DOHH2 (cell line): ENCODE measurements around the gene CRMP1.

Experiments
- EZH2phosphoT487 ChIP-seq: fragments of 200-600 bp; sonication (generic); IDR thresholded peaks from 2 replicates; pipeline ENCODE4 v1.6.1; 2017; ENCODE audit warnings: borderline replicate concordance, mild to moderate bottlenecking, antibody characterized with exemption, low read length, moderate library complexity, mixed read lengths
- TF ChIP-seq, protein P1 (sequence below): fragments of 200-600 bp; sonication (generic); IDR thresholded peaks from one replicate; pipeline ENCODE4 v1.5.1; 2014; ENCODE audit warnings: antibody characterized with exemption, mild to moderate bottlenecking, low read depth, low read length; ENCODE audit not compliant: poor library complexity, severe bottlenecking

DNA sequence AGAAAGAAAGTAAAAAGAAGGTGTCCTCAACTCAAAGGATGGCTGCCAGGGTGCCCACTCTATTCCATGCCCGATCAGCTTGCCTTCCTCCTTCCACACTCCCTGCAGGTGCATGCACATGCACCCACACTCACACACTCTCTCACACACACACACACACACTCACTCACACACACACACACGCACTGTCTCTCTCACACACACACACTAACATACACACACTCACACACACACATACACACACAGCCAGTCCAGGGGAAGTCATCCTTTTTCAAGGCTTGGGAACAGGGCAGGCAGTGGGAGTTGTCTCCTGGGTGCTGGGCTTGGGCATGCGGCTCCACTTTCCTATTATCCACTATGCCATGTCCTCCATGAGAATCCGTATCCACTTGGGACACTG lies 50.4 kb downstream of the CRMP1 start:
- TF ChIP-seq, protein P1, sequence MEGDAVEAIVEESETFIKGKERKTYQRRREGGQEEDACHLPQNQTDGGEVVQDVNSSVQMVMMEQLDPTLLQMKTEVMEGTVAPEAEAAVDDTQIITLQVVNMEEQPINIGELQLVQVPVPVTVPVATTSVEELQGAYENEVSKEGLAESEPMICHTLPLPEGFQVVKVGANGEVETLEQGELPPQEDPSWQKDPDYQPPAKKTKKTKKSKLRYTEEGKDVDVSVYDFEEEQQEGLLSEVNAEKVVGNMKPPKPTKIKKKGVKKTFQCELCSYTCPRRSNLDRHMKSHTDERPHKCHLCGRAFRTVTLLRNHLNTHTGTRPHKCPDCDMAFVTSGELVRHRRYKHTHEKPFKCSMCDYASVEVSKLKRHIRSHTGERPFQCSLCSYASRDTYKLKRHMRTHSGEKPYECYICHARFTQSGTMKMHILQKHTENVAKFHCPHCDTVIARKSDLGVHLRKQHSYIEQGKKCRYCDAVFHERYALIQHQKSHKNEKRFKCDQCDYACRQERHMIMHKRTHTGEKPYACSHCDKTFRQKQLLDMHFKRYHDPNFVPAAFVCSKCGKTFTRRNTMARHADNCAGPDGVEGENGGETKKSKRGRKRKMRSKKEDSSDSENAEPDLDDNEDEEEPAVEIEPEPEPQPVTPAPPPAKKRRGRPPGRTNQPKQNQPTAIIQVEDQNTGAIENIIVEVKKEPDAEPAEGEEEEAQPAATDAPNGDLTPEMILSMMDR: no peak
- no peak for TF ChIP-seq EZH2phosphoT487
